Heart right ventricle (tissue), 16 donors: ENCODE results near the gene ADAMTS20. TPM values are rescaled to one million over a fixed set of nuclear protein-coding genes. Genes with fewer than 3 reads are reported as not detected.

Experiments
- ATAC-seq, 8 donors: fragments of 200-7000 bp; cut with Tn5 transposase; one replicate each; pipeline ENCODE4 v1.9.1; 2020; ENCODE audit warnings: mild to moderate bottlenecking in 8 of 8, moderate library complexity in 8 of 8, moderate number of reproducible peaks in 1 of 8
- DNase-seq, 2 donors: peaks; one replicate each; pipeline ENCODE4 v3.0.0-alpha.2; 2020
- H3K27ac ChIP-seq, 10 donors: fragments of 200-600 bp; sonication (generic) in 2 of 10; one replicate each; pipeline versions ENCODE4 v1.5.0 to v1.8.0; 2020 to 2022; ENCODE audit warnings: mild to moderate bottlenecking in 3 of 10
- H3K27me3 ChIP-seq, 7 donors: fragments of 200-600 bp; one replicate each; pipeline ENCODE4 v1.8.0; 2021 to 2022; ENCODE audit warnings: mild to moderate bottlenecking in 2 of 7
- H3K36me3 ChIP-seq, 9 donors: fragments of 200-600 bp; sonication (generic) in 1 of 9; one replicate each; pipeline versions ENCODE4 v1.5.0 to v1.8.0; 2020 to 2022; ENCODE audit warnings: mild to moderate bottlenecking in 2 of 9
- H3K4me1 ChIP-seq, 9 donors: fragments of 200-600 bp; sonication (generic) in 1 of 9; one replicate each; pipeline versions ENCODE4 v1.5.0 to v1.8.0; 2020 to 2022; ENCODE audit warnings: mild to moderate bottlenecking in 4 of 9
- H3K4me3 ChIP-seq, 10 donors: fragments of 200-600 bp; sonication (generic) in 2 of 10; one replicate each; pipeline versions ENCODE4 v1.5.0 to v1.8.0; 2020 to 2022; ENCODE audit warnings: mild to moderate bottlenecking in 7 of 10, moderate library complexity in 2 of 10
- H3K9me3 ChIP-seq, 11 donors: fragments of 200-600 bp in 10 of 11; sonication (generic) in 2 of 11; one replicate each; pipeline versions ENCODE4 v1.5.0 to v1.8.0; 2013 to 2022; ENCODE audit warnings: mild to moderate bottlenecking in 2 of 11, control low read depth in 1 of 11, moderate library complexity in 1 of 11
- CTCF ChIP-seq, 9 donors: fragments of 200-600 bp; sonication (generic) in 2 of 9; IDR thresholded peaks; one replicate each; pipeline versions ENCODE4 v1.5.0 to v1.8.0; 2021 to 2022; ENCODE audit warnings: antibody characterized with exemption in 9 of 9, mild to moderate bottlenecking in 5 of 9, moderate library complexity in 1 of 9
- WGBS, 2 donors: extraction: QIAGEN DNeasy Blood & Tissue Kit; methylation state at CpG; one replicate each; pipeline ENCODE4 v1.1.7; 2013; ENCODE audit warnings: inconsistent platforms in 1 of 2; 5-methylcytosine and 5-hydroxymethylcytosine counted together
- intact Hi-C, 10 donors: fragments of 100-400 bp; cut with DNase I; formaldehyde crosslinking; loops; one replicate each; pipeline versions ENCODE4 v1.11.1 to v1.14.2; 2022
- long read RNA-seq, 3 donors: library from polyadenylated mRNA; unstranded; transcript quantifications; one replicate each; pipeline ENCODE4 v2.0.0, GENCODE V29; 2020 to 2021
- polyA plus RNA-seq, 2 donors: library from polyadenylated mRNA; stranded (reverse); fragments of 200-250 nt; gene quantifications; one replicate each; pipeline ENCODE4 v1.2.3, GENCODE V29; 2013
- total RNA-seq, 10 donors: library from RNA; stranded (reverse); fragmentation: NEBNext Ultra II Directional in 3 of 10; extraction: Animal tissue kit (Norgen Biotek cat#: 25700) in 3 of 10; gene quantifications; one replicate each; pipeline versions ENCODE4 v1.2.1 to v1.2.4, GENCODE V29; 2021 to 2023
- donor health status: Arrhythmogenic right ventricular cardiomyopathy.
- donor health status: ischemic (EF 13 %, LVEDD 7.1; RV severe dilation, severe dysfunction).
- donor health status: healthy with polysubstance abuse.
- donor health status: DM: no; HTN: yes; CAD: no.
- donor health status: DM: no; HTN: no; CAD: no.
- donor health status: ischemic (EF 25% LVEDD 6.9; RV normal size, moderate dysfunction).
- donor health status: ischemic (EF 25% LVEDD 5.7; RV mildly dilated, moderate dysfunction).
- donor health status: healthy.
- donor health status: DM: yes; HTN: yes; CAD: no.
- donor health status: Ischemic cardiomyopathy.
- donor health status: ischemic (EF 35%, LVEDD 5.7; RV mildly dilated, moderate dysfunction).
- donor health status: nonischemic (EF 11% LVEDD 7.7; RV severe dilation, severe dysfunction).
- donor health status: DM: yes; HTN: yes; CAD: no.
- donor health status: PGD.
- donor health status: ischemic (EF 29% LVEDD 5.4; RV normal size, mild dysfunction).
- donor health status: nonischemic (EF 23%, LVEDD 6.1; RV moderate dilation, normal function).

The ADAMTS20 gene
- total RNA-seq, result not detected
- not detected for polyA plus RNA-seq
- long read RNA-seq, donor 1, result 0 reads
- long read RNA-seq, donor 2, result 0 reads
- long read RNA-seq, donor 3, result 0 reads

- Histone ChIP-seq H3K27me3 (peaks cover 7 to 52% (median 34%) of the 10 kb centered on the region in 7 donors), H3K4me1 (peaks cover 0 to 6% (median 0%) of the 10 kb centered on the region in 9 donors), H3K27ac (no peak within 1 kb of the TSS), H3K36me3 (no peaks in the 10 kb centered on the region), H3K9me3 (peaks cover 0 to 27% (median 18%) of the 10 kb centered on the region in 11 donors), H3K4me3 (peak within 1 kb of the TSS in 3 of 10 donors; percentile 5 to 34 (median 14))
- intact Hi-C loops, result no loop called here
- ATAC-seq (no peak), DNase-seq (no peak)
- TF ChIP-seq CTCF (IDR thresholded peaks at IDR 0.05), result no peak
- whole genome bisulfite sequencing, 2 donors, result 0 to 2% methylated on average over 49 to 51 of the region's 51 CpGs
Measured at GRCh38 chr12:43551971-43552559, at the start of gene ADAMTS20. Gene ADAMTS20, minus strand, starts transcription at chr12:43552203. Its CDS starts 282 bp downstream, at chr12:43551921.

GRCh38 chr12:43599708-43600107, 47.7 kb upstream of the ADAMTS20 start:
- no peak for DNase-seq
- H3K9me3 ChIP-seq, result no peaks in the 10 kb centered on the region
- TF ChIP-seq CTCF (IDR thresholded peaks at IDR 0.05), result no peak
- no peak for ATAC-seq
- intact Hi-C loops, result no loop called here
- no peak overlapping the region for H3K4me3 ChIP-seq
- 77 to 91% methylated on average over 1 of the region's 1 CpG for WGBS, 2 donors
- H3K27ac ChIP-seq, result no peak overlapping the region
- no peaks in the 10 kb centered on the region for H3K4me1 ChIP-seq
- no peaks in the 10 kb centered on the region for H3K36me3 ChIP-seq
- H3K27me3 ChIP-seq, result no peaks in the 10 kb centered on the region

- intact Hi-C loops, result no loop called here
- no peak overlapping the region for H3K27ac ChIP-seq
- H3K9me3 ChIP-seq, result no peaks in the 10 kb centered on the region
- 74 to 78% methylated on average over 3 of the region's 3 CpGs for whole genome bisulfite sequencing, 2 donors
- no peaks in the 10 kb centered on the region for H3K4me1 ChIP-seq
- H3K36me3 ChIP-seq, result no peaks in the 10 kb centered on the region
- no peak for DNase-seq
- no peak overlapping the region for H3K4me3 ChIP-seq
- no peak for TF ChIP-seq CTCF (IDR thresholded peaks at IDR 0.05)
- no peak for ATAC-seq
- no peaks in the 10 kb centered on the region for H3K27me3 ChIP-seq
Measured at GRCh38 chr12:43599066-43599465, 47.1 kb upstream of the ADAMTS20 start.

GRCh38 chr12:43590307-43590706, 38.3 kb upstream of the ADAMTS20 start:
- WGBS, 2 donors, result 40 to 66% methylated on average over 1 of the region's 1 CpG

More at GRCh38 chr12:43590307-43590706, 38.3 kb upstream of the ADAMTS20 start:
- no peaks in the 10 kb centered on the region for H3K36me3 ChIP-seq
- intact Hi-C loops, result no loop called here
- H3K27ac ChIP-seq, result no peak overlapping the region
- no peak for ATAC-seq
- no peaks in the 10 kb centered on the region for H3K4me1 ChIP-seq
- DNase-seq, result no peak
- TF ChIP-seq CTCF (IDR thresholded peaks at IDR 0.05), result no peak
- H3K4me3 ChIP-seq, result no peak overlapping the region
- H3K9me3 ChIP-seq, result no peaks in the 10 kb centered on the region
- no peaks in the 10 kb centered on the region for H3K27me3 ChIP-seq
